Ascending aorta (tissue), 2 donors: ENCODE measurements around the gene DRAXIN. TPM values are rescaled to one million over a fixed set of nuclear protein-coding genes. Genes with fewer than 3 reads are reported as not detected.
"Not testable (repeated sequence)": the region's sequence is repeated elsewhere in the genome, so short reads cannot be mapped to it uniquely, and the experiment has no call there.

Experiments used
- DNase-seq, 2 donors: peaks; one replicate each; pipeline ENCODE4 v3.0.0-alpha.2; 2019; ENCODE audit warnings: low spot score in 2 of 2
- H3K27ac ChIP-seq, 2 donors: fragments of 200-600 bp; sonication (generic); one replicate each; pipeline ENCODE4 v1.5.1; 2016 to 2017; ENCODE audit warnings: mild to moderate bottlenecking in 1 of 2
- H3K27me3 ChIP-seq: fragments of 200-600 bp; sonication (generic); one replicate; pipeline ENCODE4 v1.5.1; 2017
- H3K36me3 ChIP-seq, 2 donors: fragments of 200-600 bp; sonication (generic); one replicate each; pipeline ENCODE4 v1.5.1; 2016
- H3K4me1 ChIP-seq, 2 donors: fragments of 200-600 bp; sonication (generic); one replicate each; pipeline ENCODE4 v1.5.1; 2016 to 2017; ENCODE audit warnings: mild to moderate bottlenecking in 1 of 2
- H3K4me3 ChIP-seq, 2 donors: fragments of 200-600 bp; sonication (generic); one replicate each; pipeline ENCODE4 v1.5.1; 2016 to 2017; ENCODE audit warnings: mild to moderate bottlenecking in 1 of 2
- H3K9me3 ChIP-seq, 2 donors: fragments of 200-600 bp; sonication (generic); one replicate each; pipeline ENCODE4 v1.5.1; 2016
- CTCF ChIP-seq, 3 experiments: fragments of 200-600 bp in 2 of 3; fragments of 450-650 bp in 1 of 3; sonication (generic) in 2 of 3; IDR thresholded peaks; one replicate each; pipeline ENCODE4 v1.5.1; 2016 to 2019; ENCODE audit warnings: antibody characterized with exemption in 3 of 3, mild to moderate bottlenecking in 1 of 3, moderate library complexity in 1 of 3
- intact Hi-C: fragments of 100-400 bp; cut with DNase I; formaldehyde crosslinking; loops from one replicate; pipeline ENCODE4 v1.15.1; 2023
- total RNA-seq: library from RNA; depleted of rRNA; stranded (reverse); fragments of >200 nt; gene quantifications from one replicate; pipeline ENCODE4 v1.1.0, GENCODE V29; 2016

The DRAXIN gene
- total RNA-seq, result 1.8 TPM

- Histone ChIP-seq H3K27ac (no peak within 1 kb of the TSS), H3K4me1 (peaks cover 8 to 15% of the 10 kb centered on the region in 2 donors), H3K4me3 (peak within 1 kb of the TSS; percentile 28 to 48), H3K36me3 (no peaks in the 10 kb centered on the region), H3K9me3 (no peaks in the 10 kb centered on the region), H3K27me3 (peaks cover 34% of the 10 kb centered on the region)
- intact Hi-C loops, result no loop called here
- no peak for DNase-seq
- no peak for TF ChIP-seq CTCF (IDR thresholded peaks at IDR 0.05)
Measured at GRCh38 chr1:11691302-11691914, at the start of gene DRAXIN. TSS of gene DRAXIN (plus strand) at chr1:11691710. CDS start at chr1:11706259, 14,549 bp downstream.

- H3K27me3 ChIP-seq, result no peaks in the 10 kb centered on the region
- DNase-seq, result no peak
- H3K36me3 ChIP-seq, result no peaks in the 10 kb centered on the region
- H3K4me3 ChIP-seq, result no peak overlapping the region
- no peak for TF ChIP-seq CTCF (IDR thresholded peaks at IDR 0.05)
- H3K9me3 ChIP-seq, result no peaks in the 10 kb centered on the region
- no peaks in the 10 kb centered on the region for H3K4me1 ChIP-seq
- no peak overlapping the region for H3K27ac ChIP-seq
- intact Hi-C loops, result loop anchor here (1.0 to 5.0 kb wide), 3 partner anchors 401 to 1150 kb away; no protein-coding TSS in a partner anchor
Measured at GRCh38 chr1:11641776-11642305, 49.7 kb upstream of the DRAXIN start.

GRCh38 chr1:11642418-11643017 lies 49.0 kb upstream of the DRAXIN start:
- not testable (repeated sequence) for DNase-seq, H3K27ac ChIP-seq, H3K27me3 ChIP-seq, H3K36me3 ChIP-seq, H3K4me1 ChIP-seq, H3K9me3 ChIP-seq, H3K4me3 ChIP-seq
- intact Hi-C loops, result loop anchor here (1.0 to 5.0 kb wide), 3 partner anchors 402 to 1150 kb away; no protein-coding TSS in a partner anchor
- TF ChIP-seq CTCF (IDR thresholded peaks at IDR 0.05), result peak; percentile 88 to 98 (median 97)

GRCh38 chr1:11643782-11644181 lies 47.7 kb upstream of the DRAXIN start:
- no peak for DNase-seq
- no peak for TF ChIP-seq CTCF (IDR thresholded peaks at IDR 0.05)
- no peak overlapping the region for H3K4me3 ChIP-seq
- no peaks in the 10 kb centered on the region for H3K36me3 ChIP-seq
- H3K27me3 ChIP-seq, result no peaks in the 10 kb centered on the region
- H3K4me1 ChIP-seq, result peaks cover 0 to 2% of the 10 kb centered on the region in 2 donors
- no peak overlapping the region for H3K27ac ChIP-seq
- intact Hi-C loops, result loop anchor here (2.0 to 5.0 kb wide), 2 partner anchors 403 to 1151 kb away; no protein-coding TSS in a partner anchor
- H3K9me3 ChIP-seq, result no peaks in the 10 kb centered on the region

- no peaks in the 10 kb centered on the region for H3K27me3 ChIP-seq
- no peak overlapping the region for H3K27ac ChIP-seq
- TF ChIP-seq CTCF (IDR thresholded peaks at IDR 0.05), result no peak
- H3K9me3 ChIP-seq, result no peaks in the 10 kb centered on the region
- no peak for DNase-seq
- H3K36me3 ChIP-seq, result no peaks in the 10 kb centered on the region
- peaks cover 1 to 5% of the 10 kb centered on the region in 2 donors for H3K4me1 ChIP-seq
- intact Hi-C loops, result no loop called here
- H3K4me3 ChIP-seq, result no peak overlapping the region
Measured at GRCh38 chr1:11645270-11645669, 46.2 kb upstream of the DRAXIN start.
